ENCODE results near the gene STIMATE. TPM values are rescaled to one million over a fixed set of nuclear protein-coding genes. Genes with fewer than 3 reads are reported as not detected.

The STIMATE gene
- polyA plus RNA-seq, 1 of the 3 experiments (the other 2 are of a cell fraction), result 9.3 TPM

DNA sequence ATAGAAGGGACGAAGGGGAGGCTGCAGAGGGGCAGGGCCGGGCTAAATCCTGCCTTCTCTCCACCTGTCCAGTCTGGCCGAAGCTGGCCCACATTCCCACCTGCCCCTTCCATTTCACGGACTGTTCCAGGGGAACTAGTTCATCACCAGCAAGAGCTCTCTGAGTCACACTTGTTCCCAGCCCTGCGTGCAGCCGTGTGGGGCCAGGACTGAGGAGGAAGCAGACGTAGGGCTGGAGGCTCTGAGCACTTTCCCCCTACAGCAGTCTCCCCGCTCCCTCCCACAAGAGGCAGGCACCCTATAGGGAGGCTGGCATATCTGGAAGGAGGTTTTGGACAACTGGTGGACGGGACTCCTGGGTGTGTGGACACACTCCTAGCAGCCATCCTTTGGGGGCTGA is 69.9 kb downstream of the STIMATE start:
- Histone ChIP-seq H3K36me3 (replicated peaks in 1 of 2; ENCODE audit: control insufficient read depth in 1 of 2, insufficient read depth in 2 of 2, low read length in 1 of 2) (no peaks in the 10 kb centered on the region), H3K4me1 (ENCODE audit: control insufficient read depth in 1 of 2, insufficient read depth in 2 of 2, low read depth in 1 of 2, low read length in 1 of 2) (peaks cover 4 to 21% of the 10 kb centered on the region in 2 experiments; a peak in 1 of 4 replicates), H3K9me3 (no peaks in the 10 kb centered on the region), H2AFZ (ENCODE audit: low read depth) (no peak overlapping the region), H4K20me1 (ENCODE audit: insufficient read depth) (0 out of 2 replicates have a peak, but pooled peaks cover 6% of the 10 kb centered on the region), H3K27ac (ENCODE audit: low read depth in 2 of 2, low read length in 1 of 2) (no peak overlapping the region), H3K4me3 (ENCODE audit: low read depth in 2 of 2, low read length in 1 of 2) (no peak overlapping the region), H3K79me2 (ENCODE audit: insufficient read depth) (no peaks in the 10 kb centered on the region), H3K4me2 (no peak overlapping the region), H3K9ac (no peak overlapping the region), H3K27me3 (ENCODE audit: insufficient read depth) (no peaks in the 10 kb centered on the region), H3K9me2 (no peaks in the 10 kb centered on the region), H3F3A (replicated peaks; ENCODE audit: insufficient read depth) (no peaks in the 10 kb centered on the region)
- 69% methylated on average over 9 of the region's 9 CpGs for WGBS (ENCODE audit: low lambda C conversion rate)
- no peak for DNase-seq
- TF ChIP-seq RXRA (IDR thresholded peaks at IDR 0.05; ENCODE audit: borderline replicate concordance, low read depth), result no peak
- TF ChIP-seq SIN3A (IDR thresholded peaks at IDR 0.05; ENCODE audit: borderline replicate concordance, low read depth, low read length), result no peak
- TF ChIP-seq TAF1 (IDR thresholded peaks at IDR 0.05; ENCODE audit: borderline replicate concordance, low read depth, low read length), result no peak
- TF ChIP-seq EP300 (IDR thresholded peaks at IDR 0.05; ENCODE audit: borderline replicate concordance in 1 of 2, low read depth in 1 of 2, low read length in 1 of 2), result no peak
- POLR2A ChIA-PET, result no interaction called here
- CTCF ChIA-PET, result interaction anchor here (0.6 kb wide), 1 partner anchor 160 kb away, joined by 3 read pairs; no protein-coding TSS in a partner anchor

DNA sequence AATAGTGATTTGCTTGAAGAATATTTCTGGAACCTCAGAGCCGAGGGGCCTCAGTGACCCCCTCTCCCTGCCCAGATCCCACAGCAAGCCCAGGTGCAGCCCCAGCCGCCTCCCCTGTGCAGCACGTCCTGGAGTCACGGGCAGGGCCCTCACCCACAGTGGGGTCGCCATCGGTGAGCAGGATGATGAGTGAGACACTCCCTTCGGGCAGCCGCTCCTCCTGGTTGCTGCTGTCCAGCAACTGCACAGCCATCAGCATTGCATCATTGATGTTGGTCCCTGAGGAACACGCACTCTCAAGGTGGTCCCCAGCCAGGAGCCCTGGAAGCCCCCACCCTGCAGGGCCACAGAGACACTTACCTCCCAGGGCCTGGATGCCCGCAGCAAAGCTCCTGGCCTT is 73.3 kb downstream of the STIMATE start:
- DNase-seq, result no peak
- ChIA-PET POLR2A (no interaction called here), CTCF (no interaction called here)
- Histone ChIP-seq H3K27me3 (ENCODE audit: insufficient read depth) (no peaks in the 10 kb centered on the region), H3K27ac (ENCODE audit: low read depth in 2 of 2, low read length in 1 of 2) (no peak overlapping the region), H3K9ac (no peak overlapping the region), H3K9me3 (no peaks in the 10 kb centered on the region), H3K36me3 (replicated peaks in 1 of 2; ENCODE audit: control insufficient read depth in 1 of 2, insufficient read depth in 2 of 2, low read length in 1 of 2) (no peaks in the 10 kb centered on the region), H3K79me2 (ENCODE audit: insufficient read depth) (no peaks in the 10 kb centered on the region), H2AFZ (ENCODE audit: low read depth) (no peak overlapping the region), H4K20me1 (ENCODE audit: insufficient read depth) (no peaks in the 10 kb centered on the region), H3K4me3 (ENCODE audit: low read depth in 2 of 2, low read length in 1 of 2) (no peak overlapping the region), H3K4me2 (no peak overlapping the region), H3F3A (replicated peaks; ENCODE audit: insufficient read depth) (no peaks in the 10 kb centered on the region), H3K4me1 (ENCODE audit: control insufficient read depth in 1 of 2, insufficient read depth in 2 of 2, low read depth in 1 of 2, low read length in 1 of 2) (peaks cover 0 to 10% of the 10 kb centered on the region in 2 experiments; a peak in 1 of 4 replicates), H3K9me2 (no peaks in the 10 kb centered on the region)
- TF ChIP-seq FOXJ3 (CRISPR knock-in tag; IDR thresholded peaks at IDR 0.05), result no peak
- TF ChIP-seq SIN3A (IDR thresholded peaks at IDR 0.05; ENCODE audit: borderline replicate concordance, low read depth, low read length), result no peak
- TF ChIP-seq, protein P1, sequence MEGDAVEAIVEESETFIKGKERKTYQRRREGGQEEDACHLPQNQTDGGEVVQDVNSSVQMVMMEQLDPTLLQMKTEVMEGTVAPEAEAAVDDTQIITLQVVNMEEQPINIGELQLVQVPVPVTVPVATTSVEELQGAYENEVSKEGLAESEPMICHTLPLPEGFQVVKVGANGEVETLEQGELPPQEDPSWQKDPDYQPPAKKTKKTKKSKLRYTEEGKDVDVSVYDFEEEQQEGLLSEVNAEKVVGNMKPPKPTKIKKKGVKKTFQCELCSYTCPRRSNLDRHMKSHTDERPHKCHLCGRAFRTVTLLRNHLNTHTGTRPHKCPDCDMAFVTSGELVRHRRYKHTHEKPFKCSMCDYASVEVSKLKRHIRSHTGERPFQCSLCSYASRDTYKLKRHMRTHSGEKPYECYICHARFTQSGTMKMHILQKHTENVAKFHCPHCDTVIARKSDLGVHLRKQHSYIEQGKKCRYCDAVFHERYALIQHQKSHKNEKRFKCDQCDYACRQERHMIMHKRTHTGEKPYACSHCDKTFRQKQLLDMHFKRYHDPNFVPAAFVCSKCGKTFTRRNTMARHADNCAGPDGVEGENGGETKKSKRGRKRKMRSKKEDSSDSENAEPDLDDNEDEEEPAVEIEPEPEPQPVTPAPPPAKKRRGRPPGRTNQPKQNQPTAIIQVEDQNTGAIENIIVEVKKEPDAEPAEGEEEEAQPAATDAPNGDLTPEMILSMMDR (IDR thresholded peaks at IDR 0.05), result no peak
- WGBS (ENCODE audit: low lambda C conversion rate), result 82% methylated on average over 7 of the region's 10 CpGs

DNA sequence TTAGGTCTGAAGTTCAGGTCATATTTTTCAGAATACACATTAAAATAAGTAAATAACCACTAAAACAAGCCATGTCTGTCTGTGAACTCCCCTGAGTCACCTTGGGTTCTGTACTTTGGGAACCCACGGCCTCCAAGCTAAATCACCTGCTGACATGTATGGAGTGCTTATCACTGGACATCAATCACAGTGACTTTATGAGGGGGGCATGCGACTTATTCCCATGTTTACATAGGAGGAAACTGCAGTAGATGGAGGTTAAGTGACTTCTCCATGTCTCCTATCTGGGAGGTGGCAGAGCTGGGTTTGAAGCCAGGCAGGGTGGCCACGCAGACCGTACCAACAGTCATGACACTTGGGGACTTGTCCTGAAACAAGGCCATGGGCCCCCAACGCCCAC is 75.0 kb downstream of the STIMATE start:
- ChIA-PET CTCF (interaction anchor here (2.3 kb wide), 1 partner anchor 11 kb away, joined by 8 read pairs; no protein-coding TSS in a partner anchor), POLR2A (no interaction called here)
- H3K27me3 ChIP-seq (ENCODE audit: insufficient read depth), result no peaks in the 10 kb centered on the region
- TF ChIP-seq YY1 (IDR thresholded peaks at IDR 0.05; ENCODE audit: low read depth), result no peak
- no peak for TF ChIP-seq CHD2 (IDR thresholded peaks at IDR 0.05; ENCODE audit: low read length, partially characterized antibody)
- no peak for TF ChIP-seq SIN3A (IDR thresholded peaks at IDR 0.05; ENCODE audit: borderline replicate concordance, low read depth, low read length)
- no peak for TF ChIP-seq GATA2 (CRISPR knock-in tag; IDR thresholded peaks at IDR 0.05)
- TF ChIP-seq, protein P2, sequence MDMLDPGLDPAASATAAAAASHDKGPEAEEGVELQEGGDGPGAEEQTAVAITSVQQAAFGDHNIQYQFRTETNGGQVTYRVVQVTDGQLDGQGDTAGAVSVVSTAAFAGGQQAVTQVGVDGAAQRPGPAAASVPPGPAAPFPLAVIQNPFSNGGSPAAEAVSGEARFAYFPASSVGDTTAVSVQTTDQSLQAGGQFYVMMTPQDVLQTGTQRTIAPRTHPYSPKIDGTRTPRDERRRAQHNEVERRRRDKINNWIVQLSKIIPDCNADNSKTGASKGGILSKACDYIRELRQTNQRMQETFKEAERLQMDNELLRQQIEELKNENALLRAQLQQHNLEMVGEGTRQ (IDR thresholded peaks at IDR 0.05; ENCODE audit: borderline replicate concordance, low read depth, low read length), result no peak
- no peak for TF ChIP-seq MEF2A (IDR thresholded peaks at IDR 0.05; ENCODE audit: borderline replicate concordance, low read depth)
- TF ChIP-seq RFX5 (IDR thresholded peaks at IDR 0.05; ENCODE audit: low read length), result no peak
- no peak for TF ChIP-seq FOXM1 (IDR thresholded peaks at IDR 0.05; ENCODE audit: low read depth)
- no peak for TF ChIP-seq TAF1 (IDR thresholded peaks at IDR 0.05; ENCODE audit: borderline replicate concordance, low read depth, low read length)
- TF ChIP-seq, protein P1 (IDR thresholded peaks at IDR 0.05), result no peak
- TF ChIP-seq FOSL2 (IDR thresholded peaks at IDR 0.05; ENCODE audit: borderline replicate concordance, low read depth), result no peak
- TF ChIP-seq MXI1 (IDR thresholded peaks at IDR 0.05; ENCODE audit: low read depth, low read length), result no peak
- no peak for TF ChIP-seq FOXJ3 (CRISPR knock-in tag; IDR thresholded peaks at IDR 0.05)

More for the DNA sequence above, 75.0 kb downstream of the STIMATE start:
- Histone ChIP-seq H4K20me1 (ENCODE audit: insufficient read depth) (no peaks in the 10 kb centered on the region), H3K9ac (no peak overlapping the region), H3F3A (replicated peaks; ENCODE audit: insufficient read depth) (no peaks in the 10 kb centered on the region), H3K4me3 (ENCODE audit: low read depth in 2 of 2, low read length in 1 of 2) (no peak overlapping the region), H2AFZ (ENCODE audit: low read depth) (no peak overlapping the region), H3K27ac (ENCODE audit: low read depth in 2 of 2, low read length in 1 of 2) (no peak overlapping the region), H3K36me3 (replicated peaks in 1 of 2; ENCODE audit: control insufficient read depth in 1 of 2, insufficient read depth in 2 of 2, low read length in 1 of 2) (no peaks in the 10 kb centered on the region), H3K9me3 (no peaks in the 10 kb centered on the region), H3K9me2 (no peaks in the 10 kb centered on the region), H3K79me2 (ENCODE audit: insufficient read depth) (no peaks in the 10 kb centered on the region), H3K4me2 (no peak overlapping the region), H3K4me1 (ENCODE audit: control insufficient read depth in 1 of 2, insufficient read depth in 2 of 2, low read depth in 1 of 2, low read length in 1 of 2) (peaks cover 0 to under 1% of the 10 kb centered on the region in 2 experiments; a peak in 1 of 4 replicates)
- no peak for DNase-seq
- WGBS (ENCODE audit: low lambda C conversion rate), result 75% methylated on average over 2 of the region's 5 CpGs
